Measurements from ENCODE around the gene TSSK2.

- TF ChIP-seq POLR2AphosphoS5 (IDR thresholded peaks at IDR 0.05; ENCODE audit: insufficient read depth, low read depth, low read length): no peak
- TF ChIP-seq, protein P1, sequence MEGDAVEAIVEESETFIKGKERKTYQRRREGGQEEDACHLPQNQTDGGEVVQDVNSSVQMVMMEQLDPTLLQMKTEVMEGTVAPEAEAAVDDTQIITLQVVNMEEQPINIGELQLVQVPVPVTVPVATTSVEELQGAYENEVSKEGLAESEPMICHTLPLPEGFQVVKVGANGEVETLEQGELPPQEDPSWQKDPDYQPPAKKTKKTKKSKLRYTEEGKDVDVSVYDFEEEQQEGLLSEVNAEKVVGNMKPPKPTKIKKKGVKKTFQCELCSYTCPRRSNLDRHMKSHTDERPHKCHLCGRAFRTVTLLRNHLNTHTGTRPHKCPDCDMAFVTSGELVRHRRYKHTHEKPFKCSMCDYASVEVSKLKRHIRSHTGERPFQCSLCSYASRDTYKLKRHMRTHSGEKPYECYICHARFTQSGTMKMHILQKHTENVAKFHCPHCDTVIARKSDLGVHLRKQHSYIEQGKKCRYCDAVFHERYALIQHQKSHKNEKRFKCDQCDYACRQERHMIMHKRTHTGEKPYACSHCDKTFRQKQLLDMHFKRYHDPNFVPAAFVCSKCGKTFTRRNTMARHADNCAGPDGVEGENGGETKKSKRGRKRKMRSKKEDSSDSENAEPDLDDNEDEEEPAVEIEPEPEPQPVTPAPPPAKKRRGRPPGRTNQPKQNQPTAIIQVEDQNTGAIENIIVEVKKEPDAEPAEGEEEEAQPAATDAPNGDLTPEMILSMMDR (IDR thresholded peaks at IDR 0.05; ENCODE audit: extremely low read depth in 1 of 2, insufficient read depth in 1 of 2, low read depth in 1 of 2, low read length in 2 of 2): no peak
- TF ChIP-seq POLR2A (IDR thresholded peaks at IDR 0.05; ENCODE audit: low read depth, low read length): no peak
- no peak for TF ChIP-seq MAX (IDR thresholded peaks at IDR 0.05; ENCODE audit: insufficient read depth, insufficient read length)
- no peak for TF ChIP-seq MYC (IDR thresholded peaks at IDR 0.05; ENCODE audit: low read depth, low read length)
- no peak for TF ChIP-seq GATA2 (IDR thresholded peaks at IDR 0.05; ENCODE audit: insufficient read depth, insufficient read length, low read depth, low read length)
- no peak for TF ChIP-seq JUN (IDR thresholded peaks at IDR 0.05; ENCODE audit: borderline replicate concordance, insufficient read depth, insufficient read length, low read depth)
- TF ChIP-seq EZH2 (IDR thresholded peaks at IDR 0.05; ENCODE audit: borderline replicate concordance, low read depth, low read length, severe bottlenecking): no peak
- no peak for TF ChIP-seq FOS (IDR thresholded peaks at IDR 0.05; ENCODE audit: borderline replicate concordance, insufficient read depth, low read length)
These were observed 3.6 kb upstream of the TSSK2 start for GRCh38 chr22:19127329-19128008.
